Measurements from ENCODE around the gene BRIP1. TPM values are rescaled to one million over a fixed set of nuclear protein-coding genes. Genes with fewer than 3 reads are reported as not detected.
"Not testable (repeated sequence)": the region's sequence is repeated elsewhere in the genome, so short reads cannot be mapped to it uniquely, and the experiment has no call there.

The BRIP1 gene
- total and polyA plus RNA-seq, 2 experiments from 2014 or later, result 8.0 to 23.1 TPM

DNA sequence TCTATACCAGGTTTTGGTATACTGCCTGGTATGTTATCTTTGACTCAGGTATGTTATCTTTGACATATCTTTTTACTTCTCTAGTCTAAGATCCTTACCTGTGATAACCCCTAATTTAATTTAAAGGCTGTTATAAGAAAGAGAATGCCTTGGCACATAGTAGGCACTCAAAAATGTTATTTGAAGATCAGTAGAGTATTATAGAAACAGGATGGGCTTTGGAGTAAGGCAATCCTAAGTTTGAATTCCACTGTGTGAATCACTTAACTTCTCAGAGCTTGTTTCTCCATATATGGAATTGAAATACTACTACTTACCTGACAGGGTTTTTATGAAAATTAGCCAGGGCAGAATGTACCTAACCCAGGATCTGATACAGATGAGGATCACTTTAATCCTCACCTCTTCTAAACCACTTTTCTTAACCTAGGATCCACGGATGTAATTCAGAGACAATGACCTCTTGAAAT is 1.2 kb downstream of the BRIP1 start (continued):
- TF ChIP-seq, protein P1, sequence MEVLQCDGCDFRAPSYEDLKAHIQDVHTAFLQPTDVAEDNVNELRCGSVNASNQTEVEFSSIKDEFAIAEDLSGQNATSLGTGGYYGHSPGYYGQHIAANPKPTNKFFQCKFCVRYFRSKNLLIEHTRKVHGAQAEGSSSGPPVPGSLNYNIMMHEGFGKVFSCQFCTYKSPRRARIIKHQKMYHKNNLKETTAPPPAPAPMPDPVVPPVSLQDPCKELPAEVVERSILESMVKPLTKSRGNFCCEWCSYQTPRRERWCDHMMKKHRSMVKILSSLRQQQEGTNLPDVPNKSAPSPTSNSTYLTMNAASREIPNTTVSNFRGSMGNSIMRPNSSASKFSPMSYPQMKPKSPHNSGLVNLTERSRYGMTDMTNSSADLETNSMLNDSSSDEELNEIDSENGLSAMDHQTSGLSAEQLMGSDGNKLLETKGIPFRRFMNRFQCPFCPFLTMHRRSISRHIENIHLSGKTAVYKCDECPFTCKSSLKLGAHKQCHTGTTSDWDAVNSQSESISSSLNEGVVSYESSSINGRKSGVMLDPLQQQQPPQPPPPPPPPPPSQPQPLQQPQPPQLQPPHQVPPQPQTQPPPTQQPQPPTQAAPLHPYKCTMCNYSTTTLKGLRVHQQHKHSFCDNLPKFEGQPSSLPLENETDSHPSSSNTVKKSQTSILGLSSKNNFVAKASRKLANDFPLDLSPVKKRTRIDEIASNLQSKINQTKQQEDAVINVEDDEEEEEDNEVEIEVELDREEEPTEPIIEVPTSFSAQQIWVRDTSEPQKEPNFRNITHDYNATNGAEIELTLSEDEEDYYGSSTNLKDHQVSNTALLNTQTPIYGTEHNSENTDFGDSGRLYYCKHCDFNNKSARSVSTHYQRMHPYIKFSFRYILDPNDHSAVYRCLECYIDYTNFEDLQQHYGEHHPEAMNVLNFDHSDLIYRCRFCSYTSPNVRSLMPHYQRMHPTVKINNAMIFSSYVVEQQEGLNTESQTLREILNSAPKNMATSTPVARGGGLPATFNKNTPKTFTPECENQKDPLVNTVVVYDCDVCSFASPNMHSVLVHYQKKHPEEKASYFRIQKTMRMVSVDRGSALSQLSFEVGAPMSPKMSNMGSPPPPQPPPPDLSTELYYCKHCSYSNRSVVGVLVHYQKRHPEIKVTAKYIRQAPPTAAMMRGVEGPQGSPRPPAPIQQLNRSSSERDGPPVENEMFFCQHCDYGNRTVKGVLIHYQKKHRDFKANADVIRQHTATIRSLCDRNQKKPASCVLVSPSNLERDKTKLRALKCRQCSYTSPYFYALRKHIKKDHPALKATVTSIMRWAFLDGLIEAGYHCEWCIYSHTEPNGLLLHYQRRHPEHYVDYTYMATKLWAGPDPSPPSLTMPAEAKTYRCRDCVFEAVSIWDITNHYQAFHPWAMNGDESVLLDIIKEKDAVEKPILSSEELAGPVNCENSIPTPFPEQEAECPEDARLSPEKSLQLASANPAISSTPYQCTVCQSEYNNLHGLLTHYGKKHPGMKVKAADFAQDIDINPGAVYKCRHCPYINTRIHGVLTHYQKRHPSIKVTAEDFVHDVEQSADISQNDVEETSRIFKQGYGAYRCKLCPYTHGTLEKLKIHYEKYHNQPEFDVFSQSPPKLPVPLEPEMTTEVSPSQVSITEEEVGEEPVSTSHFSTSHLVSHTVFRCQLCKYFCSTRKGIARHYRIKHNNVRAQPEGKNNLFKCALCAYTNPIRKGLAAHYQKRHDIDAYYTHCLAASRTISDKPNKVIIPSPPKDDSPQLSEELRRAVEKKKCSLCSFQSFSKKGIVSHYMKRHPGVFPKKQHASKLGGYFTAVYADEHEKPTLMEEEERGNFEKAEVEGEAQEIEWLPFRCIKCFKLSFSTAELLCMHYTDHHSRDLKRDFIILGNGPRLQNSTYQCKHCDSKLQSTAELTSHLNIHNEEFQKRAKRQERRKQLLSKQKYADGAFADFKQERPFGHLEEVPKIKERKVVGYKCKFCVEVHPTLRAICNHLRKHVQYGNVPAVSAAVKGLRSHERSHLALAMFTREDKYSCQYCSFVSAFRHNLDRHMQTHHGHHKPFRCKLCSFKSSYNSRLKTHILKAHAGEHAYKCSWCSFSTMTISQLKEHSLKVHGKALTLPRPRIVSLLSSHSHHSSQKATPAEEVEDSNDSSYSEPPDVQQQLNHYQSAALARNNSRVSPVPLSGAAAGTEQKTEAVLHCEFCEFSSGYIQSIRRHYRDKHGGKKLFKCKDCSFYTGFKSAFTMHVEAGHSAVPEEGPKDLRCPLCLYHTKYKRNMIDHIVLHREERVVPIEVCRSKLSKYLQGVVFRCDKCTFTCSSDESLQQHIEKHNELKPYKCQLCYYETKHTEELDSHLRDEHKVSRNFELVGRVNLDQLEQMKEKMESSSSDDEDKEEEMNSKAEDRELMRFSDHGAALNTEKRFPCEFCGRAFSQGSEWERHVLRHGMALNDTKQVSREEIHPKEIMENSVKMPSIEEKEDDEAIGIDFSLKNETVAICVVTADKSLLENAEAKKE (CRISPR knock-in tag; IDR thresholded peaks at IDR 0.05), result no peak
- TF ChIP-seq NANOG (IDR thresholded peaks at IDR 0.05; ENCODE audit: borderline replicate concordance) (no peak), CREB1 (CRISPR knock-in tag; IDR thresholded peaks at IDR 0.05; ENCODE audit: low read depth) (no peak)
- TF ChIP-seq, protein P2, sequence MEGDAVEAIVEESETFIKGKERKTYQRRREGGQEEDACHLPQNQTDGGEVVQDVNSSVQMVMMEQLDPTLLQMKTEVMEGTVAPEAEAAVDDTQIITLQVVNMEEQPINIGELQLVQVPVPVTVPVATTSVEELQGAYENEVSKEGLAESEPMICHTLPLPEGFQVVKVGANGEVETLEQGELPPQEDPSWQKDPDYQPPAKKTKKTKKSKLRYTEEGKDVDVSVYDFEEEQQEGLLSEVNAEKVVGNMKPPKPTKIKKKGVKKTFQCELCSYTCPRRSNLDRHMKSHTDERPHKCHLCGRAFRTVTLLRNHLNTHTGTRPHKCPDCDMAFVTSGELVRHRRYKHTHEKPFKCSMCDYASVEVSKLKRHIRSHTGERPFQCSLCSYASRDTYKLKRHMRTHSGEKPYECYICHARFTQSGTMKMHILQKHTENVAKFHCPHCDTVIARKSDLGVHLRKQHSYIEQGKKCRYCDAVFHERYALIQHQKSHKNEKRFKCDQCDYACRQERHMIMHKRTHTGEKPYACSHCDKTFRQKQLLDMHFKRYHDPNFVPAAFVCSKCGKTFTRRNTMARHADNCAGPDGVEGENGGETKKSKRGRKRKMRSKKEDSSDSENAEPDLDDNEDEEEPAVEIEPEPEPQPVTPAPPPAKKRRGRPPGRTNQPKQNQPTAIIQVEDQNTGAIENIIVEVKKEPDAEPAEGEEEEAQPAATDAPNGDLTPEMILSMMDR (conservative IDR thresholded peaks at IDR 0.05; ENCODE audit: low read depth in 2 of 2), result no peak

DNA sequence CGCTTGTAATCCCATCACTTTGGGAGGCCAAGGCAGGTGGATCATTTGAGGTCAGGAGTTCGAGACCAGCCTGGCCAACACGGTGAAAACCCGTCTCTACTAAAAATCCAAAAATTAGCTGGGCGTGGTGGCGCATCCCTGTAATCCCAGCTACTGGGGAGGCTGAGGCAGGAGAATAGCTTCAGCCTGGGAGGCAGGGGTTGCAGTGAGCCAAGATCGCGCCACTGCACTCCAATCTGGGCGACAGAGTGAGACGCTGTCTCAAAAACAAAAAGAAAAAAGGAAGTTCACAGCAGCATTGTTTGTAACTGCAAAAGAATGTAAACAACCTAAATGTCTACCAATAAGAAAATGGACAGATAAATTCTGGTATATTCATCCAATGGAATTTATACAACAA is 2.9 kb downstream of the BRIP1 start:
- not testable (repeated sequence) for ATAC-seq; H4K20me1 ChIP-seq (replicated peaks; ENCODE audit: insufficient read depth); H3F3A ChIP-seq (replicated peaks; ENCODE audit: low read depth); H3K27ac Mint-ChIP-seq; H3K36me3 ChIP-seq (ENCODE audit: insufficient read depth); H3K27me3 ChIP-seq (ENCODE audit: insufficient read depth); H3K27ac ChIP-seq (ENCODE audit: low read depth); H3K9me3 Mint-ChIP-seq; H3K4me3 Mint-ChIP-seq; H3K4me2 ChIP-seq; H3K4me1 ChIP-seq (ENCODE audit: insufficient read depth); H2AFZ ChIP-seq; DNase-seq (ENCODE audit: low spot score); H3K27me3 Mint-ChIP-seq (ENCODE audit: insufficient read depth, low read depth, poor library complexity); H3K9me2 ChIP-seq (ENCODE audit: insufficient read depth); H3K4me3 ChIP-seq
- H3K79me2 ChIP-seq (replicated peaks; ENCODE audit: insufficient read depth), result peaks cover 20% of the 10 kb centered on the region
- Mint-ChIP-seq H3K4me1 (peaks cover 17% of the 10 kb centered on the region), H3K36me3 (ENCODE audit: low read depth) (peaks cover 18% of the 10 kb centered on the region; the same call in 2 of the 3 replicates)

Measured in GM23338 (cell line).